GM23338 (cell line): Measurements from ENCODE around the gene GSDME. TPM values are rescaled to one million over a fixed set of nuclear protein-coding genes. Genes with fewer than 3 reads are reported as not detected.

Experiments
- ATAC-seq: fragments of 200-7000 bp; cut with Tn5 transposase; 3 replicates; pipeline ENCODE4 v1.9.1; 2020
- DNase-seq: peaks from one replicate; pipeline ENCODE4 v3.0.0-alpha.2; 2015; ENCODE audit warnings: low spot score
- H2AFZ ChIP-seq: fragments of 200-600 bp; sonication (generic); 2 replicates; pipeline ENCODE4 v1.8.0; 2016; ENCODE audit warnings: antibody characterized with exemption, mild to moderate bottlenecking, moderate library complexity
- H3F3A ChIP-seq: fragments of 200-600 bp; sonication (generic); replicated peaks from 2 replicates; pipeline ENCODE4 v1.8.0; 2017; ENCODE audit warnings: antibody characterized with exemption, mixed run types, low read depth
- H3K27ac ChIP-seq: fragments of 200-600 bp; sonication (generic); 2 replicates; pipeline ENCODE4 v1.6.1; 2016; ENCODE audit warnings: low read depth
- H3K27me3 ChIP-seq: fragments of 200-600 bp; sonication (generic); 2 replicates; pipeline ENCODE4 v1.8.0; 2016; ENCODE audit warnings: mild to moderate bottlenecking, mixed run types, moderate library complexity; ENCODE audit not compliant: insufficient read depth
- H3K36me3 ChIP-seq: fragments of 200-600 bp; sonication (generic); 2 replicates; pipeline ENCODE4 v1.8.0; 2016; ENCODE audit warnings: mild to moderate bottlenecking; ENCODE audit not compliant: insufficient read depth
- H3K4me1 ChIP-seq: fragments of 200-600 bp; sonication (generic); 2 replicates; pipeline ENCODE4 v1.8.0; 2016; ENCODE audit warnings: mild to moderate bottlenecking, moderate library complexity; ENCODE audit not compliant: insufficient read depth
- H3K4me2 ChIP-seq: fragments of 200-600 bp; sonication (generic); 2 replicates; pipeline ENCODE4 v1.7.1; 2017; ENCODE audit warnings: mixed run types
- H3K4me3 ChIP-seq: fragments of 200-600 bp; sonication (generic); 2 replicates; pipeline ENCODE4 v1.6.1; 2016; ENCODE audit warnings: mixed run types
- H3K79me2 ChIP-seq: fragments of 200-600 bp; sonication (generic); replicated peaks from 2 replicates; pipeline ENCODE4 v1.8.0; 2017; ENCODE audit warnings: mild to moderate bottlenecking; ENCODE audit not compliant: insufficient read depth
- H3K9me2 ChIP-seq: fragments of 200-600 bp; sonication (generic); 2 replicates; pipeline ENCODE4 v1.8.0; 2017; ENCODE audit not compliant: insufficient read depth
- H4K20me1 ChIP-seq: fragments of 200-600 bp; sonication (generic); replicated peaks from 2 replicates; pipeline ENCODE4 v1.8.0; 2017; ENCODE audit warnings: mild to moderate bottlenecking; ENCODE audit not compliant: insufficient read depth
- H3K27ac Mint-ChIP-seq: 2 replicates; pipeline ENCODE4 v1.8.0; 2020; ENCODE audit warnings: inconsistent platforms, mild to moderate bottlenecking, moderate library complexity, mixed read lengths
- H3K27me3 Mint-ChIP-seq: 3 replicates; pipeline ENCODE4 v1.8.0; 2022; ENCODE audit warnings: low read depth, mild to moderate bottlenecking, moderate library complexity, mixed read lengths, inconsistent platforms; ENCODE audit not compliant: insufficient read depth, poor library complexity
- H3K36me3 Mint-ChIP-seq: 3 replicates; pipeline ENCODE4 v1.8.0; 2021; ENCODE audit warnings: low read depth, mild to moderate bottlenecking, inconsistent platforms, moderate library complexity, mixed read lengths
- H3K4me1 Mint-ChIP-seq: 3 replicates; pipeline ENCODE4 v1.8.0; 2020; ENCODE audit warnings: mild to moderate bottlenecking, inconsistent platforms, mixed read lengths
- H3K4me3 Mint-ChIP-seq: 3 replicates; pipeline ENCODE4 v1.8.0; 2021; ENCODE audit warnings: moderate library complexity, mild to moderate bottlenecking, inconsistent platforms, mixed read lengths
- H3K9me3 Mint-ChIP-seq: 3 replicates; pipeline ENCODE4 v1.8.0; 2020; ENCODE audit warnings: moderate library complexity, mild to moderate bottlenecking, inconsistent platforms, mixed read lengths
- CREB1 ChIP-seq: fragments of 250-450 bp; sonication (Bioruptor Pico); IDR thresholded peaks from 2 replicates; pipeline ENCODE4 v1.5.0; 2020; ENCODE audit warnings: low read depth, mild to moderate bottlenecking, moderate library complexity
- CTCF ChIP-seq, 2 experiments: fragments of 200-600 bp in 1 of 2; sonication (generic) in 1 of 2; conservative IDR thresholded peaks; 2 replicates each; pipeline versions ENCODE4 v1.5.1 to v1.6.1; 2016 to 2017; ENCODE audit warnings: antibody characterized with exemption in 2 of 2, low read depth in 2 of 2, mild to moderate bottlenecking in 2 of 2, moderate library complexity in 1 of 2
- EZH2phosphoT487 ChIP-seq: fragments of 200-600 bp; sonication (generic); IDR thresholded peaks from one replicate; pipeline ENCODE4 v1.8.1; 2018; ENCODE audit warnings: antibody characterized with exemption; ENCODE audit not compliant: unreplicated experiment
- JUNB ChIP-seq: IDR thresholded peaks from one replicate; pipeline ENCODE4 v1.6.1; 2016; ENCODE audit warnings: antibody characterized with exemption; ENCODE audit not compliant: unreplicated experiment
- NANOG ChIP-seq: IDR thresholded peaks from 2 replicates; pipeline ENCODE4 v1.6.1; 2016; ENCODE audit warnings: antibody characterized with exemption, borderline replicate concordance
- POLR2AphosphoS5 ChIP-seq: IDR thresholded peaks from 2 replicates; pipeline ENCODE4 v1.6.1; 2016; ENCODE audit warnings: antibody characterized with exemption, low read depth
- ZNF331 ChIP-seq: fragments of 250-450 bp; sonication (Bioruptor Pico); IDR thresholded peaks from 2 replicates; pipeline ENCODE4 v1.5.0; 2020; ENCODE audit warnings: low read depth, mild to moderate bottlenecking, moderate library complexity
- polyA plus RNA-seq: library from polyadenylated mRNA; unstranded; fragments of >200 nt; fragmentation: Nextera tagmentation; extraction: Ambion mirVana; gene quantifications from 2 replicates; pipeline ENCODE4 v1.2.1, GENCODE V29; 2016
- total RNA-seq: library from RNA; depleted of rRNA; stranded (reverse); fragments of >200 nt; shearing (Covaris generic); gene quantifications from 2 replicates; pipeline ENCODE4 v1.2.3, GENCODE V29; 2014
- TF ChIP-seq, protein P1 (sequence below): fragments of 250-450 bp; sonication (Bioruptor Pico); IDR thresholded peaks from 2 replicates; pipeline ENCODE4 v1.5.0; 2020; ENCODE audit warnings: mild to moderate bottlenecking, moderate library complexity
- TF ChIP-seq, protein P2 (sequence below): IDR thresholded peaks from one replicate; pipeline ENCODE4 v1.6.1; 2018; ENCODE audit warnings: antibody characterized with exemption; ENCODE audit not compliant: unreplicated experiment

The GSDME gene
- total and polyA plus RNA-seq, 2 experiments from 2014 or later = 8.3 to 8.5 TPM

GRCh38 chr7:24762771-24763170, 5.5 kb upstream of the GSDME start:
- TF ChIP-seq, protein P1, sequence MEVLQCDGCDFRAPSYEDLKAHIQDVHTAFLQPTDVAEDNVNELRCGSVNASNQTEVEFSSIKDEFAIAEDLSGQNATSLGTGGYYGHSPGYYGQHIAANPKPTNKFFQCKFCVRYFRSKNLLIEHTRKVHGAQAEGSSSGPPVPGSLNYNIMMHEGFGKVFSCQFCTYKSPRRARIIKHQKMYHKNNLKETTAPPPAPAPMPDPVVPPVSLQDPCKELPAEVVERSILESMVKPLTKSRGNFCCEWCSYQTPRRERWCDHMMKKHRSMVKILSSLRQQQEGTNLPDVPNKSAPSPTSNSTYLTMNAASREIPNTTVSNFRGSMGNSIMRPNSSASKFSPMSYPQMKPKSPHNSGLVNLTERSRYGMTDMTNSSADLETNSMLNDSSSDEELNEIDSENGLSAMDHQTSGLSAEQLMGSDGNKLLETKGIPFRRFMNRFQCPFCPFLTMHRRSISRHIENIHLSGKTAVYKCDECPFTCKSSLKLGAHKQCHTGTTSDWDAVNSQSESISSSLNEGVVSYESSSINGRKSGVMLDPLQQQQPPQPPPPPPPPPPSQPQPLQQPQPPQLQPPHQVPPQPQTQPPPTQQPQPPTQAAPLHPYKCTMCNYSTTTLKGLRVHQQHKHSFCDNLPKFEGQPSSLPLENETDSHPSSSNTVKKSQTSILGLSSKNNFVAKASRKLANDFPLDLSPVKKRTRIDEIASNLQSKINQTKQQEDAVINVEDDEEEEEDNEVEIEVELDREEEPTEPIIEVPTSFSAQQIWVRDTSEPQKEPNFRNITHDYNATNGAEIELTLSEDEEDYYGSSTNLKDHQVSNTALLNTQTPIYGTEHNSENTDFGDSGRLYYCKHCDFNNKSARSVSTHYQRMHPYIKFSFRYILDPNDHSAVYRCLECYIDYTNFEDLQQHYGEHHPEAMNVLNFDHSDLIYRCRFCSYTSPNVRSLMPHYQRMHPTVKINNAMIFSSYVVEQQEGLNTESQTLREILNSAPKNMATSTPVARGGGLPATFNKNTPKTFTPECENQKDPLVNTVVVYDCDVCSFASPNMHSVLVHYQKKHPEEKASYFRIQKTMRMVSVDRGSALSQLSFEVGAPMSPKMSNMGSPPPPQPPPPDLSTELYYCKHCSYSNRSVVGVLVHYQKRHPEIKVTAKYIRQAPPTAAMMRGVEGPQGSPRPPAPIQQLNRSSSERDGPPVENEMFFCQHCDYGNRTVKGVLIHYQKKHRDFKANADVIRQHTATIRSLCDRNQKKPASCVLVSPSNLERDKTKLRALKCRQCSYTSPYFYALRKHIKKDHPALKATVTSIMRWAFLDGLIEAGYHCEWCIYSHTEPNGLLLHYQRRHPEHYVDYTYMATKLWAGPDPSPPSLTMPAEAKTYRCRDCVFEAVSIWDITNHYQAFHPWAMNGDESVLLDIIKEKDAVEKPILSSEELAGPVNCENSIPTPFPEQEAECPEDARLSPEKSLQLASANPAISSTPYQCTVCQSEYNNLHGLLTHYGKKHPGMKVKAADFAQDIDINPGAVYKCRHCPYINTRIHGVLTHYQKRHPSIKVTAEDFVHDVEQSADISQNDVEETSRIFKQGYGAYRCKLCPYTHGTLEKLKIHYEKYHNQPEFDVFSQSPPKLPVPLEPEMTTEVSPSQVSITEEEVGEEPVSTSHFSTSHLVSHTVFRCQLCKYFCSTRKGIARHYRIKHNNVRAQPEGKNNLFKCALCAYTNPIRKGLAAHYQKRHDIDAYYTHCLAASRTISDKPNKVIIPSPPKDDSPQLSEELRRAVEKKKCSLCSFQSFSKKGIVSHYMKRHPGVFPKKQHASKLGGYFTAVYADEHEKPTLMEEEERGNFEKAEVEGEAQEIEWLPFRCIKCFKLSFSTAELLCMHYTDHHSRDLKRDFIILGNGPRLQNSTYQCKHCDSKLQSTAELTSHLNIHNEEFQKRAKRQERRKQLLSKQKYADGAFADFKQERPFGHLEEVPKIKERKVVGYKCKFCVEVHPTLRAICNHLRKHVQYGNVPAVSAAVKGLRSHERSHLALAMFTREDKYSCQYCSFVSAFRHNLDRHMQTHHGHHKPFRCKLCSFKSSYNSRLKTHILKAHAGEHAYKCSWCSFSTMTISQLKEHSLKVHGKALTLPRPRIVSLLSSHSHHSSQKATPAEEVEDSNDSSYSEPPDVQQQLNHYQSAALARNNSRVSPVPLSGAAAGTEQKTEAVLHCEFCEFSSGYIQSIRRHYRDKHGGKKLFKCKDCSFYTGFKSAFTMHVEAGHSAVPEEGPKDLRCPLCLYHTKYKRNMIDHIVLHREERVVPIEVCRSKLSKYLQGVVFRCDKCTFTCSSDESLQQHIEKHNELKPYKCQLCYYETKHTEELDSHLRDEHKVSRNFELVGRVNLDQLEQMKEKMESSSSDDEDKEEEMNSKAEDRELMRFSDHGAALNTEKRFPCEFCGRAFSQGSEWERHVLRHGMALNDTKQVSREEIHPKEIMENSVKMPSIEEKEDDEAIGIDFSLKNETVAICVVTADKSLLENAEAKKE (CRISPR knock-in tag) = no peak
- TF ChIP-seq, protein P2, sequence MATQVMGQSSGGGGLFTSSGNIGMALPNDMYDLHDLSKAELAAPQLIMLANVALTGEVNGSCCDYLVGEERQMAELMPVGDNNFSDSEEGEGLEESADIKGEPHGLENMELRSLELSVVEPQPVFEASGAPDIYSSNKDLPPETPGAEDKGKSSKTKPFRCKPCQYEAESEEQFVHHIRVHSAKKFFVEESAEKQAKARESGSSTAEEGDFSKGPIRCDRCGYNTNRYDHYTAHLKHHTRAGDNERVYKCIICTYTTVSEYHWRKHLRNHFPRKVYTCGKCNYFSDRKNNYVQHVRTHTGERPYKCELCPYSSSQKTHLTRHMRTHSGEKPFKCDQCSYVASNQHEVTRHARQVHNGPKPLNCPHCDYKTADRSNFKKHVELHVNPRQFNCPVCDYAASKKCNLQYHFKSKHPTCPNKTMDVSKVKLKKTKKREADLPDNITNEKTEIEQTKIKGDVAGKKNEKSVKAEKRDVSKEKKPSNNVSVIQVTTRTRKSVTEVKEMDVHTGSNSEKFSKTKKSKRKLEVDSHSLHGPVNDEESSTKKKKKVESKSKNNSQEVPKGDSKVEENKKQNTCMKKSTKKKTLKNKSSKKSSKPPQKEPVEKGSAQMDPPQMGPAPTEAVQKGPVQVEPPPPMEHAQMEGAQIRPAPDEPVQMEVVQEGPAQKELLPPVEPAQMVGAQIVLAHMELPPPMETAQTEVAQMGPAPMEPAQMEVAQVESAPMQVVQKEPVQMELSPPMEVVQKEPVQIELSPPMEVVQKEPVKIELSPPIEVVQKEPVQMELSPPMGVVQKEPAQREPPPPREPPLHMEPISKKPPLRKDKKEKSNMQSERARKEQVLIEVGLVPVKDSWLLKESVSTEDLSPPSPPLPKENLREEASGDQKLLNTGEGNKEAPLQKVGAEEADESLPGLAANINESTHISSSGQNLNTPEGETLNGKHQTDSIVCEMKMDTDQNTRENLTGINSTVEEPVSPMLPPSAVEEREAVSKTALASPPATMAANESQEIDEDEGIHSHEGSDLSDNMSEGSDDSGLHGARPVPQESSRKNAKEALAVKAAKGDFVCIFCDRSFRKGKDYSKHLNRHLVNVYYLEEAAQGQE = no peak
- TF ChIP-seq JUNB (no peak), NANOG (no peak), EZH2phosphoT487 (no peak), POLR2AphosphoS5 (no peak), CTCF (conservative IDR thresholded peaks at IDR 0.05; ENCODE audit: low read depth in 2 of 2) (no peak), ZNF331 (no peak), CREB1 (CRISPR knock-in tag) (no peak)
- H3K9me3 Mint-ChIP-seq = no peaks in the 10 kb centered on the region

More at GRCh38 chr7:24762771-24763170, 5.5 kb upstream of the GSDME start:
- Histone ChIP-seq H3K4me3 (no peak overlapping the region), H3K79me2 (no peaks in the 10 kb centered on the region), H3K27ac (no peak overlapping the region), H3K9me2 (no peaks in the 10 kb centered on the region), H2AFZ (no peak overlapping the region), H3K36me3 (no peaks in the 10 kb centered on the region), H3K4me1 (peaks cover 9% of the 10 kb centered on the region; the same call in 1 of the 2 replicates), H3K27me3 (peaks cover 20% of the 10 kb centered on the region), H3K4me2 (no peak overlapping the region), H4K20me1 (no peaks in the 10 kb centered on the region), H3F3A (0 out of 2 replicates have a peak, but pooled peaks cover 6% of the 10 kb centered on the region)
- no peak for DNase-seq
- Mint-ChIP-seq H3K27me3 (peaks cover 12% of the 10 kb centered on the region), H3K36me3 (no peaks in the 10 kb centered on the region), H3K27ac (no peak overlapping the region), H3K4me3 (no peak overlapping the region), H3K4me1 (peaks cover 7% of the 10 kb centered on the region; the same call in 2 of the 3 replicates)
- ATAC-seq = no peak
